ENCODE results near the gene PRPS1. TPM values are rescaled to one million over a fixed set of nuclear protein-coding genes. Genes with fewer than 3 reads are reported as not detected.
A peak's percentile ranks its signal among the peaks of the same experiment; 100 is the strongest.

Gene PRPS1
- total RNA-seq, 1 experiment from 2014 or later: 90.5 TPM

- Histone ChIP-seq H3K79me1 (ENCODE audit: insufficient read depth, low read depth, low read length, poor library complexity, severe bottlenecking) (no peaks in the 10 kb centered on the region), H3K4me1 (ENCODE audit: insufficient read depth, low read length) (no peaks in the 10 kb centered on the region), H2BK20ac (ENCODE audit: low read depth, low read length, poor library complexity, severe bottlenecking) (no peak overlapping the region), H2BK120ac (ENCODE audit: low read depth, low read length, poor library complexity, severe bottlenecking) (no peak overlapping the region), H3K18ac (ENCODE audit: insufficient read length, low read depth, low read length) (no peak overlapping the region), H3K79me2 (ENCODE audit: insufficient read depth, low read length) (no peaks in the 10 kb centered on the region), H2AFZ (ENCODE audit: low read length) (no peak overlapping the region), H3K56ac (ENCODE audit: insufficient read length, low read depth, low read length) (no peak overlapping the region), H3K23ac (ENCODE audit: insufficient read length, low read depth, low read length) (no peak overlapping the region), H3K14ac (ENCODE audit: insufficient read depth, low read length) (no peak overlapping the region), H3K9me3 (ENCODE audit: control insufficient read depth, low read depth, low read length) (no peaks in the 10 kb centered on the region), H4K91ac (ENCODE audit: insufficient read length, low read depth, low read length) (no peak overlapping the region), H3T11ph (ENCODE audit: low read length) (no peak overlapping the region), H3K4me2 (ENCODE audit: insufficient read depth, insufficient read length, low read length) (peak overlapping the region; percentile 33), H4K8ac (replicated peaks; ENCODE audit: insufficient read length, low read depth, low read length) (no peak overlapping the region), H3K9ac (ENCODE audit: extremely low read depth, insufficient read length, low read length) (no peak overlapping the region), H2AK5ac (ENCODE audit: insufficient read length, low read length) (no peak overlapping the region), H2BK5ac (ENCODE audit: insufficient read length, low read length) (no peak overlapping the region), H3K27me3 (ENCODE audit: insufficient read depth, low read length) (no peaks in the 10 kb centered on the region), H3K23me2 (ENCODE audit: insufficient read length, low read depth, low read length, poor library complexity, severe bottlenecking) (no peaks in the 10 kb centered on the region), H4K5ac (ENCODE audit: insufficient read length, low read depth, low read length) (no peak overlapping the region), H3K4ac (ENCODE audit: low read depth, low read length) (no peak overlapping the region), H3K27ac (ENCODE audit: insufficient read length, low read depth, low read length) (no peak overlapping the region), H4K20me1 (ENCODE audit: control insufficient read depth, insufficient read depth, insufficient read length) (no peaks in the 10 kb centered on the region), H2BK15ac (ENCODE audit: low read depth, low read length) (no peak overlapping the region), H2BK12ac (ENCODE audit: insufficient read length, low read depth, low read length) (no peak overlapping the region)
- Mint-ChIP-seq H3K36me3 (ENCODE audit: insufficient read depth in 1 of 3, low read depth in 3 of 3) (peaks cover 17 to 27% (median 22%) of the 10 kb centered on the region in 3 experiments; a peak in 6 of 7 replicates), H3K9me3 (peaks cover 0 to 47% of the 10 kb centered on the region in 2 experiments; a peak in 2 of 5 replicates), H3K27ac (peak overlapping the region in 1 of 3 experiments; percentile 98; a peak in 3 of 7 replicates), H3K4me3 (peak overlapping the region; percentile 39 to 53; a peak in 4 of 5 replicates), H3K27me3 (ENCODE audit: low read depth) (no peaks in the 10 kb centered on the region; the same call in 1 of the 2 replicates), H3K4me1 (peaks cover 6 to 13% of the 10 kb centered on the region in 2 experiments)
- DNase-seq: no peak
- no peak for TF ChIP-seq CTCF (conservative IDR thresholded peaks at IDR 0.05)
- WGBS (ENCODE audit: extremely low coverage, insufficient read length, low lambda C conversion rate): no CpG with 5 or more reads among the region's 2 CpGs
Measured at GRCh38 chrX:107654566-107654871, 26.2 kb downstream of the PRPS1 start.

Data from H9 (cell line).